Dermis blood vessel endothelial cell (primary cell): ENCODE measurements around the gene GCH1. TPM values are rescaled to one million over a fixed set of nuclear protein-coding genes. Genes with fewer than 3 reads are reported as not detected.
A peak's percentile ranks its signal among the peaks of the same experiment; 100 is the strongest.
"Not testable (repeated sequence)": the region's sequence is repeated elsewhere in the genome, so short reads cannot be mapped to it uniquely, and the experiment has no call there.

Experiments
- DNase-seq: peaks from one replicate; pipeline ENCODE4 v3.0.0; 2010
- total RNA-seq: library from RNA; depleted of rRNA; stranded (reverse); fragments of >200 nt; gene quantifications from 2 replicates; pipeline ENCODE4 v1.2.3, GENCODE V29; 2014

Gene GCH1
- total RNA-seq, 1 donor from 2014 or later, result 13.4 TPM

GRCh38 chr14:54818201-54819133 is 84.2 kb downstream of the GCH1 start:
- DNase-seq, result peak; percentile 69

- no peak for DNase-seq
Measured at GRCh38 chr14:54817506-54817905, 85.1 kb downstream of the GCH1 start.

- no peak for DNase-seq
Measured at GRCh38 chr14:54816450-54816849, 86.2 kb downstream of the GCH1 start.

GRCh38 chr14:54815515-54815914 is 87.1 kb downstream of the GCH1 start:
- no peak for DNase-seq

- DNase-seq, result peak; percentile 67
Measured at GRCh38 chr14:54815016-54815415, 87.6 kb downstream of the GCH1 start.

- no peak for DNase-seq
Measured at GRCh38 chr14:54814076-54814475, 88.5 kb downstream of the GCH1 start.

GRCh38 chr14:54813081-54813480 is 89.5 kb downstream of the GCH1 start:
- DNase-seq, result no peak

GRCh38 chr14:54812617-54813016 is 90.0 kb downstream of the GCH1 start:
- DNase-seq, result no peak

GRCh38 chr14:54809767-54810166 is 92.9 kb downstream of the GCH1 start:
- DNase-seq, result no peak

GRCh38 chr14:54808326-54809161 is 94.1 kb downstream of the GCH1 start:
- no peak for DNase-seq

GRCh38 chr14:54807881-54808280 is 94.7 kb downstream of the GCH1 start:
- DNase-seq, result no peak

GRCh38 chr14:54807428-54807827 is 95.2 kb downstream of the GCH1 start:
- DNase-seq, result no peak

GRCh38 chr14:54806616-54807015 is 96.0 kb downstream of the GCH1 start:
- no peak for DNase-seq

GRCh38 chr14:54805445-54806322 is 96.9 kb downstream of the GCH1 start:
- DNase-seq, result peak; percentile 88

GRCh38 chr14:54805070-54805444 is 97.6 kb downstream of the GCH1 start:
- DNase-seq, result no peak

- DNase-seq, result no peak
Measured at GRCh38 chr14:54804538-54805041, 98.0 kb downstream of the GCH1 start.

- DNase-seq, result peak; percentile 56
Measured at GRCh38 chr14:54803926-54804537, 98.6 kb downstream of the GCH1 start.

GRCh38 chr14:54803396-54803795 is 99.2 kb downstream of the GCH1 start:
- no peak for DNase-seq

- not testable (repeated sequence) for DNase-seq
Measured at GRCh38 chr14:54801482-54801881, 101.1 kb downstream of the GCH1 start.

- no peak for DNase-seq
Measured at GRCh38 chr14:54798465-54799124, 104.0 kb downstream of the GCH1 start.

GRCh38 chr14:54797986-54798385 is 104.6 kb downstream of the GCH1 start:
- DNase-seq, result no peak
